SU-DHL-6 (cell line): ENCODE data around the gene APOC1.

ENCODE experiments used
- H2AFZ ChIP-seq: fragments of 200-600 bp; sonication (generic); 2 replicates; pipeline ENCODE4 v1.6.1; 2014; ENCODE audit warnings: low read depth, mild to moderate bottlenecking, moderate library complexity, mixed read lengths, antibody characterized with exemption, low read length; ENCODE audit not compliant: severe bottlenecking
- H3F3A ChIP-seq: fragments of 200-600 bp; shearing (Covaris generic); 2 replicates; pipeline ENCODE4 v1.6.0; 2016; ENCODE audit warnings: antibody characterized with exemption, mild to moderate bottlenecking; ENCODE audit not compliant: insufficient read depth
- H3K27ac ChIP-seq: fragments of 200-600 bp; sonication (generic); 2 replicates; pipeline ENCODE4 v1.5.1; 2016; ENCODE audit warnings: low read depth, mild to moderate bottlenecking, low read length, moderate library complexity, mixed read lengths
- H3K27me3 ChIP-seq: fragments of 200-600 bp; sonication (generic), shearing (Covaris generic); 2 replicates; pipeline ENCODE4 v1.6.0; 2014; ENCODE audit warnings: mild to moderate bottlenecking, low read length
- H3K36me3 ChIP-seq: fragments of 200-600 bp; sonication (generic); 2 replicates; pipeline ENCODE4 v1.6.1; 2014; ENCODE audit warnings: mild to moderate bottlenecking, low read length, mixed read lengths
- H3K4me2 ChIP-seq: fragments of 300-600, 200-600 bp; shearing (Covaris generic), sonication (generic); 2 replicates; pipeline ENCODE4 v1.6.0; 2014; ENCODE audit warnings: low read length, low read depth, mild to moderate bottlenecking; ENCODE audit not compliant: poor library complexity, severe bottlenecking
- H3K4me3 ChIP-seq: fragments of 200-600 bp; sonication (generic); 2 replicates; pipeline ENCODE4 v1.5.1; 2014; ENCODE audit warnings: antibody characterized with exemption, low read length, mild to moderate bottlenecking, mixed read lengths; ENCODE audit not compliant: insufficient read depth, poor library complexity, severe bottlenecking
- H3K79me2 ChIP-seq: fragments of 200-600 bp; sonication (generic); 2 replicates; pipeline ENCODE4 v1.6.1; 2014; ENCODE audit warnings: mild to moderate bottlenecking, low read length, moderate library complexity; ENCODE audit not compliant: insufficient read depth
- H3K9ac ChIP-seq: fragments of 200-600 bp; sonication (generic); 2 replicates; pipeline ENCODE4 v1.7.0; 2014; ENCODE audit warnings: mild to moderate bottlenecking, low read length
- H3K9me2 ChIP-seq: fragments of 200-600 bp; sonication (generic); replicated peaks from 2 replicates; pipeline ENCODE4 v1.6.1; 2014; ENCODE audit warnings: low read length; ENCODE audit not compliant: insufficient read depth
- H3K9me3 ChIP-seq: fragments of 200-600 bp; sonication (generic); 2 replicates; pipeline ENCODE4 v1.6.1; 2014; ENCODE audit warnings: low read length, mixed read lengths; ENCODE audit not compliant: insufficient read depth
- H4K20me1 ChIP-seq: fragments of 200-600 bp; sonication (generic); 2 replicates; pipeline ENCODE4 v1.6.1; 2014; ENCODE audit warnings: low read depth, mild to moderate bottlenecking, antibody characterized with exemption, low read length, moderate library complexity, mixed read lengths
- CTCF ChIP-seq: fragments of 200-600 bp; sonication (generic); IDR thresholded peaks from one replicate; pipeline ENCODE4 v1.5.1; 2017; ENCODE audit warnings: antibody characterized with exemption, mild to moderate bottlenecking, low read length, moderate library complexity; ENCODE audit not compliant: insufficient read depth, poor library complexity, severe bottlenecking
- EZH2phosphoT487 ChIP-seq: fragments of 200-600 bp; sonication (generic), shearing (Covaris generic); conservative IDR thresholded peaks from 2 replicates; pipeline ENCODE4 v1.6.1; 2018; ENCODE audit warnings: mild to moderate bottlenecking, antibody characterized with exemption, low read length, moderate library complexity, mixed read lengths

The APOC1 gene

GRCh38 chr19:44874317-44874716 lies 40.1 kb upstream of the APOC1 start:
- H3K9me3 ChIP-seq = no peaks in the 10 kb centered on the region
- TF ChIP-seq CTCF (no peak), EZH2phosphoT487 (no peak)
- H3F3A ChIP-seq = no peaks in the 10 kb centered on the region
- no peak overlapping the region for H3K9ac ChIP-seq
- H2AFZ ChIP-seq = no peak overlapping the region
- no peak overlapping the region for H3K4me2 ChIP-seq
- no peaks in the 10 kb centered on the region for H4K20me1 ChIP-seq
- no peak overlapping the region for H3K27ac ChIP-seq
- no peaks in the 10 kb centered on the region for H3K9me2 ChIP-seq
- H3K4me3 ChIP-seq = no peak overlapping the region
- no peaks in the 10 kb centered on the region for H3K36me3 ChIP-seq
- H3K79me2 ChIP-seq = no peaks in the 10 kb centered on the region
- no peaks in the 10 kb centered on the region for H3K27me3 ChIP-seq

GRCh38 chr19:44875666-44876451 lies 38.5 kb upstream of the APOC1 start:
- no peak for TF ChIP-seq EZH2phosphoT487
- TF ChIP-seq CTCF = no peak
- no peaks in the 10 kb centered on the region for H3K79me2 ChIP-seq
- no peak overlapping the region for H3K27ac ChIP-seq
- no peaks in the 10 kb centered on the region for H3K9me2 ChIP-seq
- no peaks in the 10 kb centered on the region for H3K36me3 ChIP-seq
- H3K27me3 ChIP-seq = no peaks in the 10 kb centered on the region
- no peaks in the 10 kb centered on the region for H3K9me3 ChIP-seq
- no peaks in the 10 kb centered on the region for H3F3A ChIP-seq
- no peak overlapping the region for H3K4me3 ChIP-seq
- no peak overlapping the region for H3K9ac ChIP-seq
- H2AFZ ChIP-seq = no peak overlapping the region
- no peak overlapping the region for H3K4me2 ChIP-seq
- H4K20me1 ChIP-seq = no peaks in the 10 kb centered on the region

GRCh38 chr19:44876930-44877535 lies 37.4 kb upstream of the APOC1 start:
- Histone ChIP-seq H3K27ac (no peak overlapping the region), H2AFZ (no peak overlapping the region), H3K36me3 (no peaks in the 10 kb centered on the region), H3K4me2 (no peak overlapping the region), H3K9ac (no peak overlapping the region), H3K9me3 (no peaks in the 10 kb centered on the region), H3K4me3 (no peak overlapping the region), H3F3A (no peaks in the 10 kb centered on the region), H4K20me1 (no peaks in the 10 kb centered on the region), H3K79me2 (no peaks in the 10 kb centered on the region), H3K27me3 (no peaks in the 10 kb centered on the region), H3K9me2 (no peaks in the 10 kb centered on the region)
- TF ChIP-seq CTCF = no peak
